Esophagus muscularis mucosa (tissue), 4 donors: Measurements from ENCODE around the gene MOCS1.

ENCODE experiments used
- EP300 ChIP-seq: sonication (generic); formaldehyde crosslinking; IDR thresholded peaks from one replicate; pipeline ENCODE4 v1.6.1; 2017; ENCODE audit warnings: antibody characterized with exemption
- POLR2A ChIP-seq: fragments of 450-650 bp; IDR thresholded peaks from one replicate; pipeline ENCODE4 v1.6.1; 2017; ENCODE audit warnings: antibody characterized with exemption, moderate library complexity, mild to moderate bottlenecking, low read depth
- TF ChIP-seq, protein P1 (sequence below), 3 experiments: fragments of 200-600 bp in 2 of 3; fragments of 450-650 bp in 1 of 3; sonication (generic) in 2 of 3; IDR thresholded peaks; one replicate each; pipeline ENCODE4 v1.5.1; 2017 to 2019; ENCODE audit warnings: antibody characterized with exemption in 3 of 3, mild to moderate bottlenecking in 2 of 3, moderate library complexity in 1 of 3

DNA sequence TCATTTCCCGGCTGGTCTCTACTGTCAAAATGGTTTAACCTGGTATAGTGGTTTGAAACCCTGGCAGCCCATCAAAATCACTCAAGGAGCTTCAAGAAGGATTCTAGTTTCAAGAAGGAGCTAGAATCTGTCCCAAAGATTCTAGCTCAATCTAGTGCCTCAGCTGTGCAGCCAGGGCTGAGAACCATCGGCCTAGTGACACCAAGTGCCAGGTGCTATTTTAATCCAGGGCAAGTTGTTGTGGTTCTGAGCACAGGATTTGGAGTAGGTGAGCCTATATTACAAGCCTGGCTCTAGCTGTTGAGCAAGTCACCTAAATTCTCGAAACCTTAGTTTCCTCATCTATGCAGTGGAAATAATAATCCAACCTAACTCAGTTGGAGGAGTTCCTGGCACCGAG is 3.7 kb downstream of the MOCS1 start:
- TF ChIP-seq, protein P1, sequence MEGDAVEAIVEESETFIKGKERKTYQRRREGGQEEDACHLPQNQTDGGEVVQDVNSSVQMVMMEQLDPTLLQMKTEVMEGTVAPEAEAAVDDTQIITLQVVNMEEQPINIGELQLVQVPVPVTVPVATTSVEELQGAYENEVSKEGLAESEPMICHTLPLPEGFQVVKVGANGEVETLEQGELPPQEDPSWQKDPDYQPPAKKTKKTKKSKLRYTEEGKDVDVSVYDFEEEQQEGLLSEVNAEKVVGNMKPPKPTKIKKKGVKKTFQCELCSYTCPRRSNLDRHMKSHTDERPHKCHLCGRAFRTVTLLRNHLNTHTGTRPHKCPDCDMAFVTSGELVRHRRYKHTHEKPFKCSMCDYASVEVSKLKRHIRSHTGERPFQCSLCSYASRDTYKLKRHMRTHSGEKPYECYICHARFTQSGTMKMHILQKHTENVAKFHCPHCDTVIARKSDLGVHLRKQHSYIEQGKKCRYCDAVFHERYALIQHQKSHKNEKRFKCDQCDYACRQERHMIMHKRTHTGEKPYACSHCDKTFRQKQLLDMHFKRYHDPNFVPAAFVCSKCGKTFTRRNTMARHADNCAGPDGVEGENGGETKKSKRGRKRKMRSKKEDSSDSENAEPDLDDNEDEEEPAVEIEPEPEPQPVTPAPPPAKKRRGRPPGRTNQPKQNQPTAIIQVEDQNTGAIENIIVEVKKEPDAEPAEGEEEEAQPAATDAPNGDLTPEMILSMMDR (IDR thresholded peaks at IDR 0.05): no peak
- TF ChIP-seq POLR2A: no peak
- no peak for TF ChIP-seq EP300
